Cardiac muscle cell (in vitro differentiated cells and primary cell): ENCODE data around the gene EEPD1. TPM values are rescaled to one million over a fixed set of nuclear protein-coding genes. Genes with fewer than 3 reads are reported as not detected.

ENCODE experiments used
- DNase-seq, 2 donors: peaks; one replicate each; pipeline versions ENCODE4 v3.0.0 to v3.0.0-alpha.2; 2010 to 2017; ENCODE audit warnings: low read depth in 1 of 2, low spot score in 1 of 2
- H3K27ac ChIP-seq: fragments of 200-600 bp; sonication (generic); 2 replicates; pipeline ENCODE4 v1.5.1; 2016
- H3K27me3 ChIP-seq: fragments of 200-600 bp; sonication (generic); 2 replicates; pipeline ENCODE4 v1.6.0; 2016; ENCODE audit warnings: control low read depth
- H3K36me3 ChIP-seq: fragments of 200-600 bp; sonication (generic); 2 replicates; pipeline ENCODE4 v1.5.1; 2016; ENCODE audit warnings: control low read depth
- H3K4me1 ChIP-seq: fragments of 200-600 bp; sonication (generic); 2 replicates; pipeline ENCODE4 v1.8.1; 2017; ENCODE audit warnings: low read depth, mild to moderate bottlenecking, mixed run types
- H3K4me3 ChIP-seq: fragments of 200-600 bp; sonication (generic); 2 replicates; pipeline ENCODE4 v1.5.1; 2016; ENCODE audit warnings: mild to moderate bottlenecking
- H3K9me3 ChIP-seq: fragments of 200-600 bp; sonication (generic); 2 replicates; pipeline ENCODE4 v1.5.1; 2017; ENCODE audit warnings: low read depth, mild to moderate bottlenecking, control low read depth
- polyA plus RNA-seq: library from polyadenylated mRNA; unstranded; fragments of >200 nt; fragmentation: Nextera tagmentation; extraction: Ambion mirVana; gene quantifications from 2 replicates; pipeline ENCODE4 v1.2.1, GENCODE V29; 2016
- total RNA-seq: library from RNA; depleted of rRNA; stranded (reverse); fragments of >200 nt; gene quantifications from 2 replicates; pipeline ENCODE4 v1.2.3, GENCODE V29; 2016
- TF ChIP-seq, protein P1 (sequence below): IDR thresholded peaks from 2 replicates; pipeline ENCODE4 v1.5.1; 2012; ENCODE audit warnings: low read depth, mild to moderate bottlenecking, low read length

The EEPD1 gene
- total and polyA plus RNA-seq, 2 experiments from 2014 or later, result 4.8 to 11.9 TPM

GRCh38 chr7:36273836-36274235 lies 120.8 kb downstream of the EEPD1 start:
- TF ChIP-seq, protein P1, sequence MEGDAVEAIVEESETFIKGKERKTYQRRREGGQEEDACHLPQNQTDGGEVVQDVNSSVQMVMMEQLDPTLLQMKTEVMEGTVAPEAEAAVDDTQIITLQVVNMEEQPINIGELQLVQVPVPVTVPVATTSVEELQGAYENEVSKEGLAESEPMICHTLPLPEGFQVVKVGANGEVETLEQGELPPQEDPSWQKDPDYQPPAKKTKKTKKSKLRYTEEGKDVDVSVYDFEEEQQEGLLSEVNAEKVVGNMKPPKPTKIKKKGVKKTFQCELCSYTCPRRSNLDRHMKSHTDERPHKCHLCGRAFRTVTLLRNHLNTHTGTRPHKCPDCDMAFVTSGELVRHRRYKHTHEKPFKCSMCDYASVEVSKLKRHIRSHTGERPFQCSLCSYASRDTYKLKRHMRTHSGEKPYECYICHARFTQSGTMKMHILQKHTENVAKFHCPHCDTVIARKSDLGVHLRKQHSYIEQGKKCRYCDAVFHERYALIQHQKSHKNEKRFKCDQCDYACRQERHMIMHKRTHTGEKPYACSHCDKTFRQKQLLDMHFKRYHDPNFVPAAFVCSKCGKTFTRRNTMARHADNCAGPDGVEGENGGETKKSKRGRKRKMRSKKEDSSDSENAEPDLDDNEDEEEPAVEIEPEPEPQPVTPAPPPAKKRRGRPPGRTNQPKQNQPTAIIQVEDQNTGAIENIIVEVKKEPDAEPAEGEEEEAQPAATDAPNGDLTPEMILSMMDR, result no peak
- no peak for DNase-seq
- H3K4me1 ChIP-seq, result peaks cover 4% of the 10 kb centered on the region
- H3K27ac ChIP-seq, result no peak overlapping the region
- H3K36me3 ChIP-seq, result no peaks in the 10 kb centered on the region
- no peaks in the 10 kb centered on the region for H3K9me3 ChIP-seq
- H3K27me3 ChIP-seq, result no peaks in the 10 kb centered on the region
- no peak overlapping the region for H3K4me3 ChIP-seq

DNA sequence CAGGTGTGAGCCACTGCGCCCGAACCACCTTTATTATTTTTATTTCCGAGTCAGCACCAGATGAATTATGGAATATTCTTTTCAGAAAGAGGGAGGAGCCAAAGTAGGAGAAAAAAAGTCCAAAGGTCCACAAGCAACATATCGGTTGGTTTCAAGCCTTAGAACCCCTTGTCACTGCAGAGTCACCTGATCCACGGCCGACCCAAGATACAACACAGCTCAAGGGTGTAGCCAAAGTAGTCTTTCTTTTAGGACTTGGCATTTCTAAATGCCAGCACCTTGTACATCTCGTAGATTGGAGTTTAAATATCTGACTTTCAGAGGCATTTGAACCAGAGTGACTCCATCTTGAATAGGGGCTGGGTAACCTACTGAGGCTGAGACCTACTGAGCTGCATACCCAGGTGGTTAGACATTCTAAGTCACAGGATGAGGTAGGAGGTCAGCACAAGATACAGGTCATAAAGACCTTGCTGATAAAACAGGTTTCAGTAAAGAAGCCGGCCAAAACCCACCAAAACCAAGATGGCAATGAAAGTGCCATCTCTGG lies 122.8 kb downstream of the EEPD1 start:
- DNase-seq, result no peak
- Histone ChIP-seq H3K4me3 (no peak overlapping the region), H3K27ac (no peak overlapping the region), H3K36me3 (no peaks in the 10 kb centered on the region), H3K27me3 (no peaks in the 10 kb centered on the region), H3K9me3 (no peaks in the 10 kb centered on the region), H3K4me1 (peaks cover 7% of the 10 kb centered on the region)
- TF ChIP-seq, protein P1, result no peak

DNA sequence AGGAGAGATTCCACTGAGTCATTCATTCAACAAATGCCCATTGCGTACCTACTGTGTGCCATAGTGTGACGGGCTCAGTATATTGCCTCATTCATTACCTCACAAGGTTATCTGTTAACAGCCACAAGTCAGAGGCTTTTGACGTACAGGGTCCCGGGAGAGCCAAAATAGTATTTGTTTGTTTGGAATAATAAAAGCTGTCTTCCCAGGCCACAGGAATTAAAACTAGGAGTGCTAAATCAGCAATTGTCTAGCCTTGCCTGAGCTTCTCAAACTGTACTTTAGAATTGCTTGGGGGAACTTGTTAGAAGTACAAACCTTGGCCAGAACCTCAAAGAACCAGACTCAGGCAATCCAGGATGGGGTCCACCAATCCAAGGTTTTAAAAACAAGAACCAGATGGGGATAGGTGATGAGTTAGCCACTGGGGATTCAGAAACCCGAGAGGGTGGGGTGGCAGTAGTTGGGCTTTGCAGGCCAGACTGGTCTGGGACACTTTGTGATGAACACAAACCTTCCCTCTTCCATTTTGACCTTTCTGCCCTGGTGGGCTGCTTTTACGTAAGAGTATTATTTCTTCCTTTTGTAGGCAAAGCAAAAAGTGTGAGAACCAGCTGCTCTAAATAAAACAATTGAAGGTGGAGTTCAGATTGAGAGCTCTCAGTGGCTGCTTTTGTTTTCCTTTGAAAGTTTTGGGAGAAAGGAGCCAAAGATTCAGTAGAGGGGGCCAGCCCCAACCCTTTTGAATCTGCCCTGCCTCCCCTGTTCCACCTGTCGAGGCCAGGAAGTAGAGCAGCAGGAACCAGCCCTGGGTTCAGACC lies 123.6 kb downstream of the EEPD1 start:
- Histone ChIP-seq H3K4me3 (no peak overlapping the region), H3K4me1 (peaks cover 14% of the 10 kb centered on the region), H3K27me3 (no peaks in the 10 kb centered on the region), H3K9me3 (no peaks in the 10 kb centered on the region), H3K27ac (no peak overlapping the region), H3K36me3 (no peaks in the 10 kb centered on the region)
- DNase-seq, result no peak
- TF ChIP-seq, protein P1, result no peak

DNA sequence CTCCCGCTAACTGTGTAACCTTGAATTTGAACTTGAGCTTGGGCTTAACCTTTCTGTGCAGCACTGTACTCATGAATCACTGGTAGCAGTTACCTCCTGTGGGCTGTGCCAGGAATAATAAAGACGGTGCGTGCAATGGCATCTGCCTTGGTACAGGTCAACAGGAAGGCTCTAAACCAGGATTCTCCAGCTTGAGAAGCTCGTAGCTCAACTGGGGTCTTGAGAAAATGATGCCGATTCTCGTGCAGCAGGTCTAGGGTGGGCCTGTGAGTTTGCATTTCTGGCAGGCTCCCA lies 124.1 kb downstream of the EEPD1 start:
- H3K27me3 ChIP-seq, result no peaks in the 10 kb centered on the region
- DNase-seq, result no peak
- H3K9me3 ChIP-seq, result no peaks in the 10 kb centered on the region
- no peak overlapping the region for H3K4me3 ChIP-seq
- H3K36me3 ChIP-seq, result no peaks in the 10 kb centered on the region
- H3K4me1 ChIP-seq, result peaks cover 15% of the 10 kb centered on the region
- TF ChIP-seq, protein P1, result no peak
- H3K27ac ChIP-seq, result no peak overlapping the region

DNA sequence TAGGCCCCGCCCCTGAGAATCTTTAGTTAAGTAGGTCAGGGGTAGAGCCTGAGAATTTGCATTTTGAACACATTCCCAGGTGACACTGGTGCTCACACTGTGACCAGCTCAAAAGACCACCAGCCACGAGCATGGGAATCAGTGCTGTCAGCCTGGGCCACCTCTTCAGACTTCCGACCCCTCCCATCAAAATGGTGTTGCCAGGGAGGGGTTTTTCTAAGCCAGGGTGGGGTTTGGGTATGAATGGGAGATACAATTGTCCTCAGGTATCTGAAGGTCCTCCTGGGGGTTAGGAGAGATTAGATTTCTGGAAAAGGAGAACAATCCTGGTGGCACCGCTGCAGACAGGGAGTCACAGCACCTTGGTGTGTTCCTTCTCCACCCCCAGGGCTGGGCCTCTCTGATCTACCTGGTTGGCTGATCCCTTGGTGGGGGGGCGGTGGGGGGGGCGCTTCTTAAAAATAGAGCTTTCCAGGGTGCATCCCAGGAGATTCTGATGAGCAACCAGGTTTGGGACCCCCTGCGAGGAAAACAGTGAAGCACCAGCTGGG lies 125.1 kb downstream of the EEPD1 start:
- no peaks in the 10 kb centered on the region for H3K27me3 ChIP-seq

More for the DNA sequence above, 125.1 kb downstream of the EEPD1 start:
- TF ChIP-seq, protein P1, result no peak
- Histone ChIP-seq H3K4me3 (no peak overlapping the region), H3K4me1 (peaks cover 15% of the 10 kb centered on the region), H3K27ac (no peak overlapping the region), H3K36me3 (no peaks in the 10 kb centered on the region), H3K9me3 (no peaks in the 10 kb centered on the region)
- DNase-seq, result no peak
